ENCODE measurements around the gene PLEKHA5.

DNA sequence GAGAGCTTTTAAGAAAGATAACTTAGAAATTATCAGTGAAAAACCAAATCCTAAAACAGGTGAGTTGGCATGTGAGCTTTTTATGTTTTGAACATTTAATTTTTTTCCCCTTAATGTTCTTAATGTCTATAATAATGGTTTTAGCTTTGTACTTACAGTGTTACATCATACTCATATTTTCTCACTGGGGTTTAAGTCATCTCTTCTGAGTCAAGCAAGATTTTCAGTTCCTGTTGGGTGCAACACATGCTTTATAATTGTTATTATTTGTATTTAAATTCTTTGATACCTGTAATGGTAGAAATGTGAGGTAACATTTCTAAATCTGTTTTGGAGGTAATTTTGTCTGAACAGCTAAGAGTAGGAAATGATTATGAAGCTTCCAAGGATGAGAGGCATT is 113.0 kb downstream of the PLEKHA5 start:
- TF ChIP-seq, protein P1, sequence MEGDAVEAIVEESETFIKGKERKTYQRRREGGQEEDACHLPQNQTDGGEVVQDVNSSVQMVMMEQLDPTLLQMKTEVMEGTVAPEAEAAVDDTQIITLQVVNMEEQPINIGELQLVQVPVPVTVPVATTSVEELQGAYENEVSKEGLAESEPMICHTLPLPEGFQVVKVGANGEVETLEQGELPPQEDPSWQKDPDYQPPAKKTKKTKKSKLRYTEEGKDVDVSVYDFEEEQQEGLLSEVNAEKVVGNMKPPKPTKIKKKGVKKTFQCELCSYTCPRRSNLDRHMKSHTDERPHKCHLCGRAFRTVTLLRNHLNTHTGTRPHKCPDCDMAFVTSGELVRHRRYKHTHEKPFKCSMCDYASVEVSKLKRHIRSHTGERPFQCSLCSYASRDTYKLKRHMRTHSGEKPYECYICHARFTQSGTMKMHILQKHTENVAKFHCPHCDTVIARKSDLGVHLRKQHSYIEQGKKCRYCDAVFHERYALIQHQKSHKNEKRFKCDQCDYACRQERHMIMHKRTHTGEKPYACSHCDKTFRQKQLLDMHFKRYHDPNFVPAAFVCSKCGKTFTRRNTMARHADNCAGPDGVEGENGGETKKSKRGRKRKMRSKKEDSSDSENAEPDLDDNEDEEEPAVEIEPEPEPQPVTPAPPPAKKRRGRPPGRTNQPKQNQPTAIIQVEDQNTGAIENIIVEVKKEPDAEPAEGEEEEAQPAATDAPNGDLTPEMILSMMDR (IDR thresholded peaks at IDR 0.05), result no peak
- TF ChIP-seq POLR2A (IDR thresholded peaks at IDR 0.05) (no peak), POLR2AphosphoS5 (IDR thresholded peaks at IDR 0.05) (no peak), EP300 (IDR thresholded peaks at IDR 0.05) (no peak)

Measured in sigmoid colon (tissue), 4 donors.